ENCODE results near the gene RNU6-9. TPM values are rescaled to one million over a fixed set of nuclear protein-coding genes. Genes with fewer than 3 reads are reported as not detected.
"Not testable (repeated sequence)": the region's sequence is repeated elsewhere in the genome, so short reads cannot be mapped to it uniquely, and the experiment has no call there.

RNU6-9 gene
- total RNA-seq, 4 donors from 2014 or later: not detected

- TF ChIP-seq POLR2A (IDR thresholded peaks at IDR 0.05) (no peak), CTCF (IDR thresholded peaks at IDR 0.05) (no peak), EP300 (IDR thresholded peaks at IDR 0.05) (no peak)
- 89 to 90% methylated on average over 17 to 21 of the region's 26 CpGs for WGBS, 2 donors
- H3K4me1 ChIP-seq: peaks cover 0 to 15% (median 3%) of the 10 kb centered on the region in 4 donors
Observed at GRCh38 chr19:889662-890295, 3.5 kb upstream of the RNU6-9 start.

GRCh38 chr19:890831-891230 is 2.5 kb upstream of the RNU6-9 start:
- Histone ChIP-seq H3K27me3 (no peaks in the 10 kb centered on the region), H3K36me3 (peaks cover 0 to 54% (median 3%) of the 10 kb centered on the region in 3 donors), H3K4me1 (peaks cover 0 to 15% (median 3%) of the 10 kb centered on the region in 4 donors), H3K27ac (no peak overlapping the region), H3K4me3 (no peak overlapping the region), H3K9me3 (no peaks in the 10 kb centered on the region)
- WGBS, 2 donors: 85 to 87% methylated on average over 13 to 16 of the region's 18 CpGs
- no peak for DNase-seq (ENCODE audit: low spot score in 2 of 2)
- no peak for TF ChIP-seq CTCF (IDR thresholded peaks at IDR 0.05)
- no peak for TF ChIP-seq EP300 (IDR thresholded peaks at IDR 0.05)
- no peak for TF ChIP-seq POLR2A (IDR thresholded peaks at IDR 0.05)

More at GRCh38 chr19:889662-890295, 3.5 kb upstream of the RNU6-9 start:
- Histone ChIP-seq H3K36me3 (peaks cover 0 to 65% (median 9%) of the 10 kb centered on the region in 3 donors), H3K4me3 (no peak overlapping the region), H3K9me3 (no peaks in the 10 kb centered on the region), H3K27ac (no peak overlapping the region), H3K27me3 (no peaks in the 10 kb centered on the region)
- DNase-seq (ENCODE audit: low spot score in 2 of 2): no peak

- Histone ChIP-seq H3K36me3 (peaks cover 0 to 47% (median 0%) of the 10 kb centered on the region in 3 donors), H3K4me3 (peak overlapping the region in 3 of 4 donors; percentile 65 to 90 (median 76)), H3K4me1 (peaks cover 0 to 15% (median 3%) of the 10 kb centered on the region in 4 donors), H3K27ac (peak overlapping the region in 3 of 4 donors; percentile 88 to 96 (median 92))
- H3K27me3 ChIP-seq; H3K9me3 ChIP-seq; DNase-seq (ENCODE audit: low spot score in 2 of 2): not testable (repeated sequence)
- 82% methylated on average over 36 to 40 of the region's 50 CpGs for WGBS, 2 donors
Observed at GRCh38 chr19:891421-892200, 1.7 kb upstream of the RNU6-9 start.

- no peak for DNase-seq (ENCODE audit: low spot score in 2 of 2)
- peak overlapping the region; percentile 88 to 96 (median 92) for H3K27ac ChIP-seq
- peaks cover 0 to 43% (median 0%) of the 10 kb centered on the region in 3 donors for H3K36me3 ChIP-seq
- no peaks in the 10 kb centered on the region for H3K9me3 ChIP-seq
- 5% methylated on average over 18 to 23 of the region's 27 CpGs for WGBS, 2 donors
- H3K4me1 ChIP-seq: peaks cover 0 to 15% (median 3%) of the 10 kb centered on the region in 4 donors
- peak overlapping the region; percentile 65 to 92 (median 83) for H3K4me3 ChIP-seq
- no peaks in the 10 kb centered on the region for H3K27me3 ChIP-seq
- TF ChIP-seq POLR2A (IDR thresholded peaks at IDR 0.05) (no peak), CTCF (IDR thresholded peaks at IDR 0.05) (no peak), EP300 (IDR thresholded peaks at IDR 0.05) (no peak)
Observed at GRCh38 chr19:892243-892893, 916 bp upstream of the RNU6-9 start.

GRCh38 chr19:896434-896833 is 3.1 kb downstream of the RNU6-9 start:
- TF ChIP-seq CTCF (IDR thresholded peaks at IDR 0.05): no peak
- TF ChIP-seq EP300 (IDR thresholded peaks at IDR 0.05): no peak
- no peak for TF ChIP-seq POLR2A (IDR thresholded peaks at IDR 0.05)
- no peak for DNase-seq (ENCODE audit: low spot score in 2 of 2)
- Histone ChIP-seq H3K4me3 (no peak overlapping the region), H3K27ac (no peak overlapping the region), H3K36me3 (peaks cover 0 to 36% (median 0%) of the 10 kb centered on the region in 3 donors), H3K9me3 (no peaks in the 10 kb centered on the region), H3K4me1 (peaks cover 0 to 11% (median 3%) of the 10 kb centered on the region in 4 donors), H3K27me3 (no peaks in the 10 kb centered on the region)
- WGBS, 2 donors: 88 to 95% methylated on average over 10 of the region's 10 CpGs

Data from tibial nerve (tissue), 4 donors.